ENCODE data around the gene LEPROT. TPM values are rescaled to one million over a fixed set of nuclear protein-coding genes. Genes with fewer than 3 reads are reported as not detected.

The LEPROT gene
- total RNA-seq, 1 experiment from 2014 or later = 18.1 TPM

- no peak overlapping the region for H3K27ac Mint-ChIP-seq
- H3K36me3 Mint-ChIP-seq = no peaks in the 10 kb centered on the region
- no peaks in the 10 kb centered on the region for H3K9me3 Mint-ChIP-seq
- DNase-seq (ENCODE audit: low spot score) = no peak
- ChIA-PET POLR2A (no interaction called here), CTCF (interaction anchor here (2.2 kb wide), 1 partner anchor 19 kb away, joined by 6 read pairs; no protein-coding TSS in a partner anchor)
- H3K27me3 Mint-ChIP-seq (ENCODE audit: low read depth) = no peaks in the 10 kb centered on the region; the same call in 1 of the 2 replicates
- TF ChIP-seq GABPB1 (CRISPR knock-in tag; IDR thresholded peaks at IDR 0.05) (no peak), SMAD4 (CRISPR knock-in tag; IDR thresholded peaks at IDR 0.05) (no peak), E2F1 (CRISPR knock-in tag; IDR thresholded peaks at IDR 0.05) (no peak), FOXP1 (CRISPR knock-in tag; IDR thresholded peaks at IDR 0.05; ENCODE audit: borderline replicate concordance) (no peak), ARID4B (CRISPR knock-in tag; IDR thresholded peaks at IDR 0.05; ENCODE audit: borderline replicate concordance) (no peak), ATF3 (CRISPR knock-in tag; conservative IDR thresholded peaks at IDR 0.05) (no peak), USF1 (CRISPR knock-in tag; IDR thresholded peaks at IDR 0.05) (no peak), JUN (CRISPR knock-in tag; IDR thresholded peaks at IDR 0.05) (no peak), ZNF263 (CRISPR knock-in tag; IDR thresholded peaks at IDR 0.05; ENCODE audit: low read depth) (no peak), HMGXB4 (CRISPR knock-in tag; IDR thresholded peaks at IDR 0.05) (no peak)
- H3K4me3 Mint-ChIP-seq = no peak overlapping the region
- H3K4me1 Mint-ChIP-seq = no peaks in the 10 kb centered on the region
- no peak for ATAC-seq
Measured at GRCh38 chr1:65478379-65479026, 58.0 kb downstream of the LEPROT start.

GRCh38 chr1:65479554-65480204 is 59.2 kb downstream of the LEPROT start:
- POLR2A ChIA-PET = no interaction called here
- no peak overlapping the region for H3K27ac Mint-ChIP-seq
- H3K4me3 Mint-ChIP-seq = no peak overlapping the region
- DNase-seq (ENCODE audit: low spot score) (no peak), ATAC-seq (no peak)
- no peaks in the 10 kb centered on the region for H3K9me3 Mint-ChIP-seq
- no peaks in the 10 kb centered on the region for H3K4me1 Mint-ChIP-seq
- CTCF ChIA-PET = interaction anchor here (2.2 kb wide), 1 partner anchor 20 kb away, joined by 6 read pairs; no protein-coding TSS in a partner anchor
- H3K27me3 Mint-ChIP-seq (ENCODE audit: low read depth) = no peaks in the 10 kb centered on the region; the same call in 1 of the 2 replicates
- no peaks in the 10 kb centered on the region for H3K36me3 Mint-ChIP-seq
- TF ChIP-seq NR1H2 (CRISPR knock-in tag; IDR thresholded peaks at IDR 0.05) (no peak), USF1 (CRISPR knock-in tag; IDR thresholded peaks at IDR 0.05) (no peak), SOX15 (CRISPR knock-in tag; IDR thresholded peaks at IDR 0.05) (no peak), IRF2 (CRISPR knock-in tag; IDR thresholded peaks at IDR 0.05; ENCODE audit: borderline replicate concordance, low read depth) (no peak), E2F1 (CRISPR knock-in tag; IDR thresholded peaks at IDR 0.05) (no peak), NFYB (CRISPR knock-in tag; conservative IDR thresholded peaks at IDR 0.05; ENCODE audit: low read depth) (no peak), ATF1 (CRISPR knock-in tag; IDR thresholded peaks at IDR 0.05) (no peak), CREM (CRISPR knock-in tag; IDR thresholded peaks at IDR 0.05) (no peak), NFATC4 (CRISPR knock-in tag; IDR thresholded peaks at IDR 0.05) (no peak), CDX4 (CRISPR knock-in tag; IDR thresholded peaks at IDR 0.05; ENCODE audit: borderline replicate concordance) (no peak), EMX1 (CRISPR knock-in tag; IDR thresholded peaks at IDR 0.05) (no peak), MLX (CRISPR knock-in tag; IDR thresholded peaks at IDR 0.05) (no peak)
